HEK293 (cell line): Measurements from ENCODE around the gene ELL.
A peak's percentile ranks its signal among the peaks of the same experiment; 100 is the strongest.

Source experiments
- ELK4 ChIP-seq: IDR thresholded peaks from 2 replicates; pipeline ENCODE4 v1.6.1; 2011; ENCODE audit warnings: mild to moderate bottlenecking, low read depth, low read length, borderline replicate concordance
- HIC1 ChIP-seq: fragments of 450-650 bp; formaldehyde crosslinking; IDR thresholded peaks from 2 replicates; pipeline ENCODE4 v1.5.1; 2016; ENCODE audit warnings: missing biosample characterization, missing genetic modification characterization
- INSM2 ChIP-seq: fragments of 450-650 bp; formaldehyde crosslinking; IDR thresholded peaks from 2 replicates; pipeline ENCODE4 v1.5.1; 2016; ENCODE audit warnings: missing biosample characterization, missing genetic modification characterization
- KLF1 ChIP-seq: fragments of 450-650 bp; formaldehyde crosslinking; IDR thresholded peaks from 2 replicates; pipeline ENCODE4 v1.5.1; 2016; ENCODE audit warnings: missing biosample characterization, missing genetic modification characterization
- OVOL3 ChIP-seq: fragments of 450-650 bp; formaldehyde crosslinking; IDR thresholded peaks from 2 replicates; pipeline ENCODE4 v1.5.1; 2016; ENCODE audit warnings: missing biosample characterization, missing genetic modification characterization
- PBX3 ChIP-seq: sonication (generic); formaldehyde crosslinking; IDR thresholded peaks from 2 replicates; pipeline ENCODE4 v1.8.1; 2022; ENCODE audit warnings: mild to moderate bottlenecking, moderate library complexity, missing genetic modification reagents
- REPIN1 ChIP-seq: fragments of 450-650 bp; formaldehyde crosslinking; IDR thresholded peaks from 2 replicates; pipeline ENCODE4 v1.5.1; 2017; ENCODE audit warnings: missing biosample characterization, missing genetic modification characterization, low read depth
- SETDB1 ChIP-seq: IDR thresholded peaks from one replicate; pipeline ENCODE4 v1.6.1; 2017; ENCODE audit warnings: mild to moderate bottlenecking, low read length, moderate library complexity, mixed read lengths; ENCODE audit not compliant: insufficient read length
- YY2 ChIP-seq: fragments of 450-650 bp; formaldehyde crosslinking; IDR thresholded peaks from 2 replicates; pipeline ENCODE4 v1.5.1; 2016; ENCODE audit warnings: missing biosample characterization, missing genetic modification characterization
- ZBTB1 ChIP-seq: fragments of 450-650 bp; formaldehyde crosslinking; IDR thresholded peaks from 2 replicates; pipeline ENCODE4 v1.5.1; 2016; ENCODE audit warnings: missing biosample characterization, missing genetic modification characterization
- ZBTB6 ChIP-seq: fragments of 450-650 bp; formaldehyde crosslinking; IDR thresholded peaks from 2 replicates; pipeline ENCODE4 v1.5.1; 2017; ENCODE audit warnings: missing biosample characterization, missing genetic modification characterization
- ZNF10 ChIP-seq: fragments of 450-650 bp; formaldehyde crosslinking; IDR thresholded peaks from 2 replicates; pipeline ENCODE4 v1.5.1; 2017; ENCODE audit warnings: missing biosample characterization, missing genetic modification characterization
- ZNF114 ChIP-seq: fragments of 450-650 bp; formaldehyde crosslinking; IDR thresholded peaks from 2 replicates; pipeline ENCODE4 v1.5.0; 2017; ENCODE audit warnings: missing biosample characterization, missing genetic modification characterization
- ZNF138 ChIP-seq: fragments of 450-650 bp; formaldehyde crosslinking; IDR thresholded peaks from 2 replicates; pipeline ENCODE4 v1.5.1; 2016; ENCODE audit warnings: missing biosample characterization, missing genetic modification characterization, borderline replicate concordance
- ZNF140 ChIP-seq: fragments of 450-650 bp; formaldehyde crosslinking; IDR thresholded peaks from 2 replicates; pipeline ENCODE4 v1.5.1; 2016; ENCODE audit warnings: missing biosample characterization, missing genetic modification characterization
- ZNF169 ChIP-seq: fragments of 450-650 bp; formaldehyde crosslinking; IDR thresholded peaks from 2 replicates; pipeline ENCODE4 v1.5.1; 2016; ENCODE audit warnings: missing biosample characterization, missing genetic modification characterization
- ZNF221 ChIP-seq: fragments of 450-650 bp; formaldehyde crosslinking; IDR thresholded peaks from 2 replicates; pipeline ENCODE4 v1.5.1; 2017; ENCODE audit warnings: missing biosample characterization, missing genetic modification characterization, borderline replicate concordance
- ZNF26 ChIP-seq: fragments of 450-650 bp; formaldehyde crosslinking; IDR thresholded peaks from 2 replicates; pipeline ENCODE4 v1.5.1; 2016; ENCODE audit warnings: missing biosample characterization, missing genetic modification characterization
- ZNF274 ChIP-seq, 2 experiments: fragments of 200-500 bp in 1 of 2; fragments of 450-650 bp in 1 of 2; sonication (Bioruptor generic) in 1 of 2; formaldehyde crosslinking in 1 of 2; IDR thresholded peaks; 2 replicates each; pipeline versions ENCODE4 v1.5.1 to v1.6.1; 2014 to 2016; ENCODE audit warnings: borderline replicate concordance in 1 of 2, inconsistent platforms in 1 of 2, low read length in 1 of 2, missing biosample characterization in 1 of 2, missing genetic modification characterization in 1 of 2
- ZNF394 ChIP-seq: fragments of 450-650 bp; formaldehyde crosslinking; IDR thresholded peaks from 2 replicates; pipeline ENCODE4 v1.5.1; 2016; ENCODE audit warnings: missing biosample characterization, missing genetic modification characterization, mild to moderate bottlenecking, moderate library complexity, borderline replicate concordance
- ZNF416 ChIP-seq: fragments of 450-650 bp; formaldehyde crosslinking; IDR thresholded peaks from 2 replicates; pipeline ENCODE4 v1.5.1; 2016; ENCODE audit warnings: missing biosample characterization, missing genetic modification characterization
- ZNF521 ChIP-seq: fragments of 450-650 bp; formaldehyde crosslinking; IDR thresholded peaks from 2 replicates; pipeline ENCODE4 v1.5.1; 2017; ENCODE audit warnings: missing biosample characterization, mild to moderate bottlenecking, missing genetic modification characterization
- ZNF548 ChIP-seq: fragments of 450-650 bp; formaldehyde crosslinking; IDR thresholded peaks from 2 replicates; pipeline ENCODE4 v1.5.1; 2016; ENCODE audit warnings: missing biosample characterization, missing genetic modification characterization
- ZNF580 ChIP-seq: fragments of 450-650 bp; formaldehyde crosslinking; IDR thresholded peaks from 2 replicates; pipeline ENCODE4 v1.5.1; 2016; ENCODE audit warnings: missing biosample characterization, missing genetic modification characterization
- ZNF610 ChIP-seq: fragments of 450-650 bp; formaldehyde crosslinking; IDR thresholded peaks from 2 replicates; pipeline ENCODE4 v1.5.1; 2016; ENCODE audit warnings: missing biosample characterization, missing genetic modification characterization, borderline replicate concordance
- ZNF76 ChIP-seq: fragments of 450-650 bp; formaldehyde crosslinking; IDR thresholded peaks from 2 replicates; pipeline ENCODE4; 2016; ENCODE audit warnings: low read depth, missing biosample characterization, missing genetic modification characterization, borderline replicate concordance
- ZNF785 ChIP-seq: fragments of 450-650 bp; formaldehyde crosslinking; IDR thresholded peaks from 2 replicates; pipeline ENCODE4 v1.5.1; 2016; ENCODE audit warnings: missing biosample characterization, missing genetic modification characterization
- ZSCAN18 ChIP-seq: fragments of 450-650 bp; formaldehyde crosslinking; IDR thresholded peaks from 2 replicates; pipeline ENCODE4 v1.5.1; 2016; ENCODE audit warnings: missing biosample characterization, missing genetic modification characterization

Gene ELL

GRCh38 chr19:18433015-18433691 lies 88.7 kb downstream of the ELL start (continued):
- no peak for TF ChIP-seq ZNF140 (tag by site-specific recombination)
- peak; percentile 71 for TF ChIP-seq ZNF76 (tag by site-specific recombination)
- no peak for TF ChIP-seq ZSCAN18 (tag by site-specific recombination)
- 0 out of 2 replicates have a peak, but pooled peaks have one; percentile 24 for TF ChIP-seq INSM2 (tag by site-specific recombination)
- TF ChIP-seq YY2 (tag by site-specific recombination), result peak; percentile 93
- peak; percentile 48; the same call in 1 of the 2 replicates for TF ChIP-seq OVOL3 (tag by site-specific recombination)
- no peak for TF ChIP-seq ZNF114
- TF ChIP-seq HIC1 (tag by site-specific recombination), result peak; percentile 81; the same call in 1 of the 2 replicates
- TF ChIP-seq REPIN1 (tag by site-specific recombination), result no peak
- TF ChIP-seq ZNF785 (tag by site-specific recombination), result 0 out of 2 replicates have a peak, but pooled peaks have one; percentile 72
- TF ChIP-seq SETDB1, result no peak
- 0 out of 2 replicates have a peak, but pooled peaks have one; percentile 15 for TF ChIP-seq ZBTB1 (tag by site-specific recombination)
- 0 out of 2 replicates have a peak, but pooled peaks have one; percentile 55 for TF ChIP-seq ZNF580 (tag by site-specific recombination)
- TF ChIP-seq ELK4, result no peak
- TF ChIP-seq KLF1 (tag by site-specific recombination), result peak; percentile 78; the same call in 1 of the 2 replicates
- TF ChIP-seq ZNF521, result no peak
- no peak for TF ChIP-seq ZNF221
- no peak for TF ChIP-seq ZNF274 (IDR thresholded peaks at IDR 0.05; ENCODE audit: low read length)
- TF ChIP-seq ZNF274 (tag by site-specific recombination; IDR thresholded peaks at IDR 0.05; ENCODE audit: borderline replicate concordance), result no peak
- peak; percentile 72; the same call in 1 of the 2 replicates for TF ChIP-seq ZNF394 (tag by site-specific recombination)
- no peak for TF ChIP-seq ZNF10 (tag by site-specific recombination)
- no peak; the same call in 1 of the 2 replicates for TF ChIP-seq ZNF610 (tag by site-specific recombination)
- TF ChIP-seq ZNF26 (tag by site-specific recombination), result no peak
- TF ChIP-seq PBX3 (CRISPR knock-in tag), result no peak
- peak; percentile 98 for TF ChIP-seq ZBTB6 (tag by site-specific recombination)
- no peak for TF ChIP-seq ZNF169 (tag by site-specific recombination)
- no peak for TF ChIP-seq ZNF138
- no peak for TF ChIP-seq ZNF416 (tag by site-specific recombination)
- no peak for TF ChIP-seq ZNF548 (tag by site-specific recombination)
